GM21737 (cell line): ENCODE data around the gene SNAPC4.

Experiments
- ATAC-seq: cut with Tn5 transposase; IDR thresholded peaks from one replicate; pipeline ENCODE4 v1.9.1; 2021; ENCODE audit warnings: mild to moderate bottlenecking, moderate library complexity; ENCODE audit not compliant: unreplicated experiment

Gene SNAPC4

DNA sequence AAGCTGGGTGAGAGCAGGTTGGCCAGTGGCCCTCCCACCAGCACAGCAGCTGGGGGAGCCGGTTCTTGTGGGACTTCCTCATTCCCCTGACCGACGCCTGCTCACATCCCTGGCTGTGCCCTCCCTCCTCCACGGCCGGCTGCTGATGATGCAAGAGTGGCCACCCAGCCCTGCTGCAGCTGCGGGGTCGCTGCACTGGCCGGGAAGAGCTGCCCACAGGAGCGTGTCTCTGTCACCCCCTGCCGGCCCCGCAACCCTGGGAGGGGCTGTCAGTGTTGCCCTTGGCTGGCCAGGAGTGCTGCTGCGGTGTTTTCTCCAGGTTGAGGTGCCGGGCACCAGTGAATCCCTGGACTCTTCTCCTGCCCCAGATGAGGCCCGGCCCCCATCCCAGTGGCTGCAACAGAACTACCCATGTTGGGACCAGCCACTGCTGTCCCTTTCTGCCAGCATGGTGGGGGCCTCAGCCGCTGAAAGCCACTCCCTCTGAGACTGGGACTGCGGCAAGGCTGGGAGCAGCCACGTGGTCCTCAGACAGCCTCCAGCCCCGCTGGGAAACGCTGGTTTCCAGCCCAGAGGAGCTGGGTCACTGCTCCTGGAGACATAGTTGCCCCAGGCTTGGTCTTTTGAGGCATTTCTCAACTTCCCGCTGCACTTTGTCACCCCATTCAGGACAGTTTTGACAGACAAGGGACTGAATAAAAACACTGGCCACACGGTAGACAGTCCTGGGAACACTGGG, 27.2 kb downstream of the SNAPC4 start:
- no peak for ATAC-seq

DNA sequence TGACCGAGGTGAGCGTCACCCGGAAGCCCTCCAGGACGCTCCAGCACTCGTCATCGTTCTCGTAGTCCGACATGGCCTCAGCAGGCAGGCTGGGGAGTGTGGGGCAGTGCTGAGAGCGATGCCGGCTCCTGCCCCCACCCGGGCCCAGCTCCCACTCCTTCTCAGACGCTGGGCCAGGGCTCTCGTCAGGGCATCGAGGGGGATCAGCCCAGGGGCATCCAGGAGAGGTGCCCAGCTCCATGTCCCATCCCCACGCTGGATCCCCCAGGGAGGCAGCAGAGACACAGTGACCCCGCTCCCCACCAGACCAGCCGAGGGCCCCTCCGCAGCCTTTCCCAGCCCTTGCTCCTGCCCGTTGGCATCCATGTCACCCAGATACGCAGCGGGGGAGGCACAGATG, 28.0 kb downstream of the SNAPC4 start:
- no peak for ATAC-seq

DNA sequence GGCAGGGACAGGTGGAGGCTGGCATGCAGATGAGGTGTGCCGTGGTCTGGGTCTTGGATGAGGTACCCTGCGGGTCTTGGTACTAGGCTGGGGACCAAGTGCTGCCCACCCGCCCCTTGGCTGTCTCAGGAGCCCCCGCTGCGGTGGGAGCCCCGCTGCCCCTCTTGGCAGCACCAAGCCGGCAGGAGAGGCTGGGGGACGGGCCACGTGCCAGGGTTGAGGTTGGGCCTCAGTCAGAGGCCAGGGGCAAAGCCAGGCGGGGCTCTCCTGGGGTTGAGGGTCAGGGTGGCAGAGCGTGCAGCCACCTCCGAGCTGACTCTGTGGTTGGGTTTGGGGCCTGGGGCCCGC, 28.5 kb downstream of the SNAPC4 start:
- no peak for ATAC-seq

GRCh38 chr9:136370687-136371532, 29.1 kb downstream of the SNAPC4 start:
- no peak for ATAC-seq

DNA sequence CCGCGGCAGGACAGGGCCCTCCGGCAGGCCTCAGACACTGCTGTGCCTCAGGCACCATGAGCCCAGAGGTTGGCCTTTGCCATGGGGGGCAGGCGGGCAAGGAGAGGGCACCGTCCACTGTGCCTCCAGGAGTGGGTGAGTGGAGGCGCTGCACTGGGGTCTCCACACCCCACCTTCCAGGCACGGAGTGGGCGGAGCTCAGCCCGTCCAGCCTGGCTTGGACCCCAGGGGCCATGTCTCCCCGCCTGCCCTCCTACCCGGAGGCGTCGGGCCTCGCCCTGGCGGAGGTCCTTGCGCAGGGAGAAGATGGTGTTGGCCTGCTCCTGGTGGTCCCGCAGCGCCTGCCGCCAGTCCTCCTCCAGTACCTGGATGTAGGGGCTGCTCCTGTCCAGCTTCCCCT, 29.9 kb downstream of the SNAPC4 start:
- ATAC-seq, result no peak

- ATAC-seq, result no peak
Observed at GRCh38 chr9:136368190-136368589, 31.8 kb downstream of the SNAPC4 start.

GRCh38 chr9:136367296-136368145, 32.4 kb downstream of the SNAPC4 start:
- no peak for ATAC-seq

- no peak for ATAC-seq
Observed at GRCh38 chr9:136366826-136367225, 33.1 kb downstream of the SNAPC4 start.

- ATAC-seq, result no peak
Observed at GRCh38 chr9:136365775-136366222, 34.2 kb downstream of the SNAPC4 start.

GRCh38 chr9:136364942-136365774, 34.8 kb downstream of the SNAPC4 start:
- no peak for ATAC-seq

DNA sequence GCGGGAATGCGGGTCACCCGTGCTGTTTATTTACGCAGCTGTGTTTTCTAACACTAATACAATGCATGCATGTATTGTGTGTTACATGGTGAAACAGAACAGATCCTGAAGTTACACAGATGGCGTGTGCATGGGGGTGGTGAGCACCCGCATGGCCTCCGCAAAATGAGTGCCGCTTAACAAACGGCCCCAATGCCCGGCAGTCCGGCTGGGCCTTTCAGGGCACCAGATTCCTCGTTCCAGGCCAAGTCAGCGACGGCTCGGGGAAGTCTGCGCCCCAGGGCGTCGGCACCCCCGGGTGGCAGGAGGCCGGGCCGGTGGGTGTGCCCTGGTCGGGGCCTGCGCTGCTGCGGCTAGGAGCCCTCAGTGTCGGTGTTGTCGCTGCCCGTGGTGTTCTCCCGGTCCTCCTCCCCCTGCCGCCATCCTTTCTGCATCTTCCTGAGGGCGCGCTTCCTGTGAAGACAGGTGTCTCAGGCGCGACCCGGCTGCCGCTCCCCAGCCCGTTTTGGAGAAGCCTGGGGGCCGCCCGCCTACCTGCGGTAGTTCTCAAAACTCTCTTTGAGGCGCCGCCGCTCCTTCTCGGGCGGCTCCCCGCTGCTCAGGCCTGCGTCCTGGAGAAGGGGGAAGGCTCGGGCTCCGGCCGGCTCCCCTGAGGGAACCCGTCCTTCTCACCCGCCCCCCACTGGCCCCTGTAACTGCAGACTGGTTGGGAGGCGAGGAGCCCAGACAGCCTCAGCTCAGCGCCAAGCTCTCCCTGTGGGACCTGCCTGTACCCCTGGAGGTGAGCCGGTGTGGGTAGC, 35.8 kb downstream of the SNAPC4 start:
- no peak for ATAC-seq

DNA sequence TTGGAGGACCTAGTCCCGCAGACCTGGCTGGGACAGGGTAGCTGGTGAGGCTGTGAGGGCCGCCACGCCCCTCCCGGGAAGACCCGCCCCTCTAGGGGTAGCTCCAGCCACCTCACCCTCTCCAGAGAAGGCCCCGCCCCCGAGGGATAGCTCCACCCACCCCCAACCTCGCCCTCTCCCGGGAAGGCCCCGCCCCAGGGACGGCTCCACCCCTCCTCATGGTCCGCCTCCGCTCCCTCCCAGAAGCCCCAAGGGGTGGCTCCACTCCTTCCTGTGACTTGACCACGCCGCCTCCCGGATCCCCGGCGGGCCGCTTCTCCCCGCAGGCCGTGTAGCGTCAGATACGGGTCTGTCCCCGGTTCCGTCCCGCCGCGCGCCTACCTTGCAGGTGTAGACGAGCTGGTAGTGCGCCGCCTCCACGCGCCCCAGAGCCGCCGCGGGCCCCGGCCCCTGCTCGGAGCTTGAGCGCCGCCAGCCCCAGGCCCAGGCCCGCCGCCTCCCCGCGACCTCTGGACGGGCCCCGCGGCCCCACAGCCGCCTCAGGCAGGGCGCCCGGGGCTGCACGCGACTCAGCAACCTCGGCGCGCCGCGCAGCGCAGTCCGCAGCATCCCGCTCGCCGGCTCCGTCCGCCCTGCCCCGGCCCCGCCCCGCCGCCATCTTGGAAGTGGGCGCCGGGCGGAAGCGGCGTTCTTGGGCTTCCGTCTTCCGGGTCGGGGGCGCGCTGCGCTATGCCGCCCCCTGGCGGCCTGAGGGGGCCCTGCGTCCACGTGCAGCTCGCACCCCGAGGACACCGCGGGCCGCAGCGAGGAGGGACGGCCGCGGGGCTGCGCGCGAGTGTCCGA, 36.6 kb downstream of the SNAPC4 start, which contains the start of gene DNLZ:
Gene DNLZ, minus strand, starts transcription at position 639 of the 843 bp plus-strand sequence. Its CDS starts 30 bp downstream, at position 609.
- peak; percentile 71 for ATAC-seq

- ATAC-seq, result no peak
Observed at GRCh38 chr9:136362450-136362784, 37.6 kb downstream of the SNAPC4 start.

GRCh38 chr9:136361754-136362449, 38.1 kb downstream of the SNAPC4 start:
- no peak for ATAC-seq

- ATAC-seq, result no peak
Observed at GRCh38 chr9:136361047-136361753, 38.8 kb downstream of the SNAPC4 start.

DNA sequence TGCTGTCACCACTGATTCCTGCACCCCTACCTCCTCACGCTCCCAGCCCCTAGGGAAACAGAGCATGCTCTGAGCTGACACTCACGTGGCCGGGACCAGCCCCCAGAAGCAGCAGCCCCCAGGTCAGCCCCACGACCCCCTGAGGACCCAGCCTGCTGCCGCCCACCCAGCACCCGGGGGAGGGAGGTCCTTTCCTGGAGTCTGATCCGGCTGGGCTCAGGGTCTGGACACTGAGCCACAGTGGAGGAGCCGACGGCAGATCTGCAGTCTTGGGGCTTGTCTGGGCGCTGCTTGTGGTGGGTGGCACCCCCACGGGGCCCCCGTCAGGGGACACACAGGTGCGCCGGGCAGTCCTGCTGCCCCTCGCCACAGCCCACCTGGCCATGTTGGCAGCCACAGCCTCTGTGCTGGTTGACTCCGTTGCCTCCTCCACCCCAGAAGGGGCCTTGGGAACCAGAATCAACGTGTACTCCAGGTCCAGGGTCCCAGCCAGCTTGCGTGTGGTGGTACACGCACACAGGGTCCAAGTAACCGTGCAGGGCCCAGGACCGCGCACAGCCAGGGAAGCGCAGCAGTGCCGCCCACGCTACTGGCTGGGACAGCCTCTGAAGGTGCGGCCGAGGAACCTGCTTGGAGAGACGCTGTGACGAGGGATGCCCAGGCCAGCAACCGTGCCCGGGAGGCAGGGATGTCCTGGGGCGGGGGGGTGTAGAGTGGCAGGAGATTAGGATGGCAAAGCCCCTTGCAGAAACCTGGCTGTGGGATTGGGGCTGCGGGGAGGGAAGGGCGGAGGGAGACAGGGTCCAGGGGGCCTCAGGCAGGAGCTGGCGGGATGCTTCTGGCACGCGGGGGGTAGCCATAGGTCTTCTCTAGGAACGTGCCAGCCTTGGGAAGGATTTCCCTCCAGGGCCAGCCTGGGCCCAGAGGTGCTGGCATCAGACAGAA, 39.9 kb downstream of the SNAPC4 start:
- no peak for ATAC-seq
